BJ (cell line): ENCODE data around the gene CDKAL1. TPM values are rescaled to one million over a fixed set of nuclear protein-coding genes. Genes with fewer than 3 reads are reported as not detected.

Experiments
- CTCF ChIA-PET: fragments of 350-600 bp; formaldehyde crosslinking; extraction: SDS; loops from one replicate; lab custom pipeline; 2021; ENCODE audit warnings: antibody characterized with exemption, inconsistent platforms; lab: Yijun Ruan, JAX
- POLR2A ChIA-PET: fragments of 300-600 bp; sonication (Branson Sonifier 250); formaldehyde crosslinking; extraction: SDS; loops from one replicate; lab custom pipeline; 2021; ENCODE audit warnings: antibody characterized with exemption; lab: Charles Lee
- DNase-seq: peaks from one replicate; pipeline ENCODE4 v3.0.0-alpha.2; 2011; ENCODE audit warnings: low read depth
- H3K27me3 ChIP-seq: 2 replicates; pipeline ENCODE4 v1.6.0; 2011; ENCODE audit warnings: low read length; ENCODE audit not compliant: control insufficient read depth, insufficient read depth
- H3K36me3 ChIP-seq: 2 replicates; pipeline ENCODE4 v1.5.1; 2011; ENCODE audit warnings: low read length; ENCODE audit not compliant: control insufficient read depth, insufficient read depth
- H3K4me3 ChIP-seq: 2 replicates; pipeline ENCODE4 v1.5.1; 2011; ENCODE audit warnings: low read depth, mild to moderate bottlenecking, control low read depth, low read length
- CTCF ChIP-seq: IDR thresholded peaks from 2 replicates; pipeline ENCODE4 v1.5.1; 2011; ENCODE audit warnings: low read depth, mild to moderate bottlenecking, control low read depth, inconsistent platforms, low read length, moderate library complexity; ENCODE audit not compliant: insufficient read depth
- polyA plus RNA-seq: library from polyadenylated mRNA; depleted of rRNA; stranded (reverse); fragments of >200 nt; gene quantifications from 2 replicates; pipeline ENCODE4 v1.2.3, GENCODE V29; 2011

The CDKAL1 gene
- polyA plus RNA-seq, 1 experiment, result 3.8 TPM

GRCh38 chr6:20706238-20706938 lies 172.1 kb downstream of the CDKAL1 start:
- ChIA-PET POLR2A (no interaction called here), CTCF (interaction anchor here (0.6 kb wide), 1 partner anchor 41 kb away, joined by 3 read pairs; no protein-coding TSS in a partner anchor)
- no peak for DNase-seq
- Histone ChIP-seq H3K36me3 (no peaks in the 10 kb centered on the region), H3K27me3 (no peaks in the 10 kb centered on the region), H3K4me3 (no peak overlapping the region)
- TF ChIP-seq CTCF, result no peak

GRCh38 chr6:20706939-20707485 lies 172.8 kb downstream of the CDKAL1 start:
- POLR2A ChIA-PET, result no interaction called here
- Histone ChIP-seq H3K4me3 (no peak overlapping the region), H3K27me3 (no peaks in the 10 kb centered on the region), H3K36me3 (no peaks in the 10 kb centered on the region)
- DNase-seq, result no peak
- TF ChIP-seq CTCF, result no peak
- CTCF ChIA-PET, result no interaction called here

- ChIA-PET POLR2A (no interaction called here), CTCF (no interaction called here)
- DNase-seq, result no peak
- Histone ChIP-seq H3K4me3 (no peak overlapping the region), H3K36me3 (no peaks in the 10 kb centered on the region), H3K27me3 (no peaks in the 10 kb centered on the region)
- TF ChIP-seq CTCF, result no peak
Measured at GRCh38 chr6:20707870-20708269, 173.6 kb downstream of the CDKAL1 start.

GRCh38 chr6:20708367-20709124 lies 174.3 kb downstream of the CDKAL1 start:
- no peak for DNase-seq
- no peaks in the 10 kb centered on the region for H3K27me3 ChIP-seq
- no peak for TF ChIP-seq CTCF
- no peak overlapping the region for H3K4me3 ChIP-seq
- H3K36me3 ChIP-seq, result no peaks in the 10 kb centered on the region
- CTCF ChIA-PET, result no interaction called here
- POLR2A ChIA-PET, result no interaction called here

GRCh38 chr6:20709451-20709850 lies 175.2 kb downstream of the CDKAL1 start:
- TF ChIP-seq CTCF, result no peak
- Histone ChIP-seq H3K4me3 (no peak overlapping the region), H3K36me3 (no peaks in the 10 kb centered on the region), H3K27me3 (no peaks in the 10 kb centered on the region)
- no peak for DNase-seq
- ChIA-PET CTCF (no interaction called here), POLR2A (no interaction called here)
